Upper lobe of right lung (tissue), 1 donor: ENCODE data around the gene RNASE8. TPM values are rescaled to one million over a fixed set of nuclear protein-coding genes. Genes with fewer than 3 reads are reported as not detected.

ENCODE experiments used
- ATAC-seq: fragments of 200-7000 bp; cut with Tn5 transposase; one replicate; pipeline ENCODE4 v1.9.1; 2020; ENCODE audit warnings: mild to moderate bottlenecking, moderate library complexity
- DNase-seq: peaks from one replicate; pipeline ENCODE4 v3.0.0-alpha.2; 2020
- H3K27ac ChIP-seq: fragments of 200-600 bp; one replicate; pipeline ENCODE4 v1.8.0; 2022
- H3K27me3 ChIP-seq: fragments of 200-600 bp; one replicate; pipeline ENCODE4 v1.8.0; 2022; ENCODE audit warnings: mild to moderate bottlenecking
- H3K36me3 ChIP-seq: fragments of 200-600 bp; one replicate; pipeline ENCODE4 v1.8.0; 2022
- H3K4me1 ChIP-seq: fragments of 200-600 bp; one replicate; pipeline ENCODE4 v1.8.0; 2022
- H3K4me3 ChIP-seq: fragments of 200-600 bp; one replicate; pipeline ENCODE4 v1.8.0; 2022; ENCODE audit warnings: mild to moderate bottlenecking
- H3K9me3 ChIP-seq: fragments of 200-600 bp; one replicate; pipeline ENCODE4 v1.8.0; 2022
- intact Hi-C: fragments of 100-400 bp; cut with DNase I; formaldehyde crosslinking; loops from one replicate; pipeline ENCODE4 v1.11.0; 2022
- total RNA-seq: library from RNA; stranded (reverse); fragmentation: NEBNext Ultra II Directional; extraction: Animal tissue kit (Norgen Biotek cat#: 25700); gene quantifications from one replicate; pipeline ENCODE4 v1.2.1, GENCODE V29; 2021
- TF ChIP-seq, protein P1 (sequence below): fragments of 200-600 bp; IDR thresholded peaks from one replicate; pipeline ENCODE4 v1.8.0; 2022; ENCODE audit warnings: antibody characterized with exemption
- donor health status: DM: no; HTN: yes; CAD: no; lungs with severe emphysema.

RNASE8 gene
- total RNA-seq, 1 donor from 2014 or later = not detected

DNA sequence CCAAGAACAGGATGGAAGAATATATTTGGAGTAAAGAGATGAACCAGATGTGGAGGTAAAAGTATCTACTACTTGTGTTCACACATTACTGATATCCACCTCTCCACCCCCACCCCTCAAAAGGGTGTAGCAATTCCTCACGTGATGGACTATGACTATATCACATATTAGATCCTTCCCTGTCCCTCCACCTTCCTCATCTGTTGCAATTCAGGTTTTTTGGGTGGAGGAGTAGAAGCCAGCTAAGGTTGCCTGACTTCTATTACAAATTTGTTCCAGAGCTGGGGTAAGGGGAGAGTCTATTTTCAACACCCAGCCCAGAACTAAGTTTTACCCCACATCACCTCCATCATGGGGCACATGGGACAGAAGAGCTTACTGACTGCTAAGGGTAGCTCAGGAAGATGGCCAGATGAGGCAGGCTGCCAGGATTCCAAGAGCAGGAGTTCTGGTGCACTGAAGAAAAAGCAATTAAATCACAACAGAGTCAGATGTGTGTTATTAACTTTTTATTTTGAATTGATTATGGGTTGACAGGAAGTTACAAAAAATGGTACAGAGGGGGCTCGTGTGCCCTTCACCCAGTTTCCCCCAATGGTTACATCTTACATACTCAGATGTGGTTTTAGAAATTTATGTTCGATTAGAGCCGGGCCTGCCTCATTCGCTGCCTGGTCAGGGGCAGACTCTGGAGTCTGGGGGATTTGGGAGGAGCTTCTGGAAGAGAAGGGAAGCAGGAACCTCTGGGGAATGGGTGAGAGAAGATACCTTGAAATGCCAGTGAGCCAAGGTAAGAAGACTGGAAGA, 25.1 kb upstream of the RNASE8 start:
- H3K27ac ChIP-seq = no peak overlapping the region
- no peaks in the 10 kb centered on the region for H3K4me1 ChIP-seq
- no peak overlapping the region for H3K4me3 ChIP-seq
- ATAC-seq (no peak), DNase-seq (no peak)
- H3K36me3 ChIP-seq = no peaks in the 10 kb centered on the region
- TF ChIP-seq, protein P1, sequence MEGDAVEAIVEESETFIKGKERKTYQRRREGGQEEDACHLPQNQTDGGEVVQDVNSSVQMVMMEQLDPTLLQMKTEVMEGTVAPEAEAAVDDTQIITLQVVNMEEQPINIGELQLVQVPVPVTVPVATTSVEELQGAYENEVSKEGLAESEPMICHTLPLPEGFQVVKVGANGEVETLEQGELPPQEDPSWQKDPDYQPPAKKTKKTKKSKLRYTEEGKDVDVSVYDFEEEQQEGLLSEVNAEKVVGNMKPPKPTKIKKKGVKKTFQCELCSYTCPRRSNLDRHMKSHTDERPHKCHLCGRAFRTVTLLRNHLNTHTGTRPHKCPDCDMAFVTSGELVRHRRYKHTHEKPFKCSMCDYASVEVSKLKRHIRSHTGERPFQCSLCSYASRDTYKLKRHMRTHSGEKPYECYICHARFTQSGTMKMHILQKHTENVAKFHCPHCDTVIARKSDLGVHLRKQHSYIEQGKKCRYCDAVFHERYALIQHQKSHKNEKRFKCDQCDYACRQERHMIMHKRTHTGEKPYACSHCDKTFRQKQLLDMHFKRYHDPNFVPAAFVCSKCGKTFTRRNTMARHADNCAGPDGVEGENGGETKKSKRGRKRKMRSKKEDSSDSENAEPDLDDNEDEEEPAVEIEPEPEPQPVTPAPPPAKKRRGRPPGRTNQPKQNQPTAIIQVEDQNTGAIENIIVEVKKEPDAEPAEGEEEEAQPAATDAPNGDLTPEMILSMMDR = no peak
- no peaks in the 10 kb centered on the region for H3K27me3 ChIP-seq
- H3K9me3 ChIP-seq = no peaks in the 10 kb centered on the region
- intact Hi-C loops = no loop called here

- intact Hi-C loops = no loop called here
- Histone ChIP-seq H3K36me3 (no peaks in the 10 kb centered on the region), H3K4me3 (no peak overlapping the region), H3K27ac (no peak overlapping the region), H3K9me3 (no peaks in the 10 kb centered on the region), H3K27me3 (no peaks in the 10 kb centered on the region), H3K4me1 (peaks cover 1% of the 10 kb centered on the region)
- DNase-seq (no peak), ATAC-seq (no peak)
- TF ChIP-seq, protein P1 = no peak
Measured at GRCh38 chr14:21033133-21033698, 24.4 kb upstream of the RNASE8 start.

DNA sequence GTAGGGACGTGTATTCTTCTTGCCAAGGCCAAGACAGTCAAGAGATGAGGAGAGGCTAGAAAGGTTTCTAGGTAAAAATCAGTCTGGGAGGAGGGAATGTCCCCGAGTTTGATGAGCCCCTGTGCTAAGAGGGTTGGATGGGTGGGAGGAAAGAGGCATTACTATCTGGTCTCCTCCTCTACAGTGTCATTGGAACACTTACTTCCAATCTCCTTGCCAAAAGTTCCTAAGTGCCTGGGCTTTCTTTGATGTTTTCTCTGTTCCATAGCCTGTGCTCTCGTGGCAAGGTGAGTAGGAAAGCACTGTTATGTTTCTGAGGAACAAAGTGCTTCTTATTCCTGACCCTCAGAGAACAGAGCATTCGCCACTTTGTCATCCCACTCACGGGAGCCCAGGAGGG, 22.9 kb upstream of the RNASE8 start, which contains the start of gene RNASE13:
TSS of gene RNASE13 (minus strand) at position 101 of the 400 bp plus-strand sequence. CDS start 519 bp downstream, outside the sequence.
- intact Hi-C loops = no loop called here

GRCh38 chr14:21036751-21037150, 20.9 kb upstream of the RNASE8 start:
- peaks cover 18% of the 10 kb centered on the region for H3K4me1 ChIP-seq
- H3K4me3 ChIP-seq = no peak overlapping the region
- TF ChIP-seq, protein P1 = no peak
- no peaks in the 10 kb centered on the region for H3K27me3 ChIP-seq
- intact Hi-C loops = no loop called here
- no peak for DNase-seq
- H3K9me3 ChIP-seq = no peaks in the 10 kb centered on the region
- H3K27ac ChIP-seq = no peak overlapping the region
- ATAC-seq = no peak
- H3K36me3 ChIP-seq = no peaks in the 10 kb centered on the region

More for the DNA sequence above, 22.9 kb upstream of the RNASE8 start, which contains the start of gene RNASE13:
- no peaks in the 10 kb centered on the region for H3K27me3 ChIP-seq
- no peaks in the 10 kb centered on the region for H3K9me3 ChIP-seq
- TF ChIP-seq, protein P1 = no peak
- peaks cover 15% of the 10 kb centered on the region for H3K4me1 ChIP-seq
- H3K27ac ChIP-seq = no peak within 1 kb of the TSS
- ATAC-seq (no peak), DNase-seq (no peak)
- no peaks in the 10 kb centered on the region for H3K36me3 ChIP-seq
- no peak within 1 kb of the TSS for H3K4me3 ChIP-seq

GRCh38 chr14:21037156-21037555, 20.5 kb upstream of the RNASE8 start:
- Histone ChIP-seq H3K4me3 (no peak overlapping the region), H3K9me3 (no peaks in the 10 kb centered on the region), H3K36me3 (no peaks in the 10 kb centered on the region), H3K27ac (no peak overlapping the region), H3K4me1 (peaks cover 18% of the 10 kb centered on the region), H3K27me3 (no peaks in the 10 kb centered on the region)
- no peak for ATAC-seq
- TF ChIP-seq, protein P1 = no peak
- DNase-seq = no peak
- intact Hi-C loops = no loop called here
